Renal cortical epithelial cell (primary cell): Measurements from ENCODE around the gene HOXA3. TPM values are rescaled to one million over a fixed set of nuclear protein-coding genes. Genes with fewer than 3 reads are reported as not detected.

ENCODE experiments used
- DNase-seq: peaks from one replicate; pipeline ENCODE4 v3.0.0-alpha.2; 2011; ENCODE audit warnings: low read depth
- total RNA-seq: library from RNA; depleted of rRNA; stranded (reverse); fragments of >200 nt; gene quantifications from 2 replicates; pipeline ENCODE4 v1.2.3, GENCODE V29; 2014

Gene HOXA3
- total RNA-seq, 1 donor from 2014 or later, result 7.2 TPM

- no peak for DNase-seq
Measured at GRCh38 chr7:27129729-27130539, 22.4 kb downstream of the HOXA3 start.

GRCh38 chr7:27128776-27129728, 23.3 kb downstream of the HOXA3 start:
- DNase-seq, result no peak

GRCh38 chr7:27128034-27128433, 24.3 kb downstream of the HOXA3 start:
- DNase-seq, result no peak

GRCh38 chr7:27126596-27127327, 25.6 kb downstream of the HOXA3 start:
- DNase-seq, result no peak

GRCh38 chr7:27125986-27126394, 26.4 kb downstream of the HOXA3 start:
- DNase-seq, result no peak

- DNase-seq, result peak; percentile 75
Measured at GRCh38 chr7:27124902-27125689, 27.3 kb downstream of the HOXA3 start.

GRCh38 chr7:27124096-27124901, 28.1 kb downstream of the HOXA3 start:
- no peak for DNase-seq

- no peak for DNase-seq
Measured at GRCh38 chr7:27123477-27124053, 28.8 kb downstream of the HOXA3 start.

GRCh38 chr7:27123007-27123476, 29.3 kb downstream of the HOXA3 start:
- DNase-seq, result no peak

GRCh38 chr7:27122077-27122910, 30.1 kb downstream of the HOXA3 start:
- peak; percentile 81 for DNase-seq

- no peak for DNase-seq
Measured at GRCh38 chr7:27121684-27122076, 30.7 kb downstream of the HOXA3 start.

GRCh38 chr7:27119412-27119911, 32.9 kb downstream of the HOXA3 start:
- no peak for DNase-seq

GRCh38 chr7:27118580-27118979, 33.8 kb downstream of the HOXA3 start:
- no peak for DNase-seq

- DNase-seq, result peak; percentile 69
Measured at GRCh38 chr7:27117887-27118491, 34.4 kb downstream of the HOXA3 start.

GRCh38 chr7:27116962-27117886, 35.2 kb downstream of the HOXA3 start:
- DNase-seq, result no peak

- no peak for DNase-seq
Measured at GRCh38 chr7:27116031-27116961, 36.1 kb downstream of the HOXA3 start.
